ENCODE measurements around the gene LRRC3C.

Gene LRRC3C

GRCh38 chr17:39980351-39981206, 53.0 kb downstream of the LRRC3C start, which contains the start of gene PSMD3:
TSS of gene PSMD3 (plus strand) at chr17:39980807. CDS start at chr17:39980971, 164 bp downstream.
- DNase-seq = peak; percentile 96 to 99

- DNase-seq = no peak
Measured at GRCh38 chr17:39981207-39981741, 53.7 kb downstream of the LRRC3C start.

GRCh38 chr17:39981766-39982375, 54.3 kb downstream of the LRRC3C start:
- DNase-seq = no peak

- no peak for DNase-seq
Measured at GRCh38 chr17:39988206-39988810, 60.8 kb downstream of the LRRC3C start.

- no peak for DNase-seq
Measured at GRCh38 chr17:39994448-39994847, 66.9 kb downstream of the LRRC3C start.

Measured in NCI-H1930 (cell line).